Activated gamma-delta T cell treated with anti-CD3 and anti-CD28 coated beads, Interleukin-2, amount 50 U/mL, for 16 hours (primary cell): ENCODE results near the gene RPTOR.

ENCODE experiments used
- DNase-seq: peaks from one replicate; pipeline ENCODE4 v3.0.0-alpha.2; 2020; ENCODE audit warnings: low read depth

RPTOR gene

GRCh38 chr17:80668375-80669148, 123.9 kb downstream of the RPTOR start:
- no peak for DNase-seq

GRCh38 chr17:80671039-80671824, 126.6 kb downstream of the RPTOR start:
- DNase-seq, result no peak

GRCh38 chr17:80671825-80672110, 127.1 kb downstream of the RPTOR start:
- no peak for DNase-seq

GRCh38 chr17:80673152-80673920, 128.7 kb downstream of the RPTOR start:
- DNase-seq, result no peak

- no peak for DNase-seq
Measured at GRCh38 chr17:80675438-80676095, 130.9 kb downstream of the RPTOR start.

- no peak for DNase-seq
Measured at GRCh38 chr17:80676096-80676466, 131.4 kb downstream of the RPTOR start.

GRCh38 chr17:80676564-80676963, 131.9 kb downstream of the RPTOR start:
- DNase-seq, result no peak

GRCh38 chr17:80677214-80677756, 132.6 kb downstream of the RPTOR start:
- DNase-seq, result no peak

GRCh38 chr17:80679816-80680215, 135.2 kb downstream of the RPTOR start:
- no peak for DNase-seq

GRCh38 chr17:80681215-80681614, 136.6 kb downstream of the RPTOR start:
- no peak for DNase-seq

GRCh38 chr17:80682372-80682771, 137.7 kb downstream of the RPTOR start:
- no peak for DNase-seq

GRCh38 chr17:80683625-80684104, 139.0 kb downstream of the RPTOR start:
- DNase-seq, result no peak

- DNase-seq, result no peak
Measured at GRCh38 chr17:80687839-80688238, 143.2 kb downstream of the RPTOR start.

GRCh38 chr17:80689129-80689619, 144.5 kb downstream of the RPTOR start:
- no peak for DNase-seq

- DNase-seq, result no peak
Measured at GRCh38 chr17:80691784-80692183, 147.1 kb downstream of the RPTOR start.

GRCh38 chr17:80692931-80693467, 148.4 kb downstream of the RPTOR start:
- no peak for DNase-seq

GRCh38 chr17:80693511-80693910, 148.9 kb downstream of the RPTOR start:
- no peak for DNase-seq

GRCh38 chr17:80694085-80694991, 149.7 kb downstream of the RPTOR start:
- DNase-seq, result no peak

GRCh38 chr17:80694992-80695912, 150.6 kb downstream of the RPTOR start:
- no peak for DNase-seq
